Testis (tissue), 3 donors: Measurements from ENCODE around the gene NDE1. TPM values are rescaled to one million over a fixed set of nuclear protein-coding genes. Genes with fewer than 3 reads are reported as not detected.

Experiments used
- DNase-seq: peaks from one replicate; pipeline ENCODE4 v3.0.0-alpha.2; 2019
- H3K27ac ChIP-seq, 2 donors: fragments of 200-600 bp; sonication (generic); one replicate each; pipeline ENCODE4 v1.5.1; 2019
- H3K27me3 ChIP-seq: fragments of 200-600 bp; sonication (generic); one replicate; pipeline ENCODE4 v1.5.1; 2019
- H3K36me3 ChIP-seq: fragments of 200-600 bp; sonication (generic); one replicate; pipeline ENCODE4 v1.5.1; 2017; ENCODE audit warnings: low read depth; ENCODE audit errors: missing control alignments
- H3K4me1 ChIP-seq: fragments of 200-600 bp; sonication (generic); one replicate; pipeline ENCODE4 v1.5.1; 2019
- H3K4me3 ChIP-seq, 2 donors: fragments of 200-600 bp; sonication (generic); one replicate each; pipeline ENCODE4 v1.5.1; 2017 to 2019
- H3K9me3 ChIP-seq: fragments of 200-600 bp; sonication (generic); one replicate; pipeline ENCODE4 v1.5.1; 2017
- CTCF ChIP-seq, 3 experiments: fragments of 450-650 bp in 2 of 3; fragments of 200-600 bp in 1 of 3; sonication (generic) in 1 of 3; IDR thresholded peaks; one replicate each; pipeline ENCODE4 v1.5.1; 2016 to 2019; ENCODE audit warnings: antibody characterized with exemption in 3 of 3, mild to moderate bottlenecking in 2 of 3, moderate library complexity in 1 of 3
- POLR2A ChIP-seq: fragments of 450-650 bp; IDR thresholded peaks from one replicate; pipeline ENCODE4 v1.6.1; 2017; ENCODE audit warnings: antibody characterized with exemption, mild to moderate bottlenecking, moderate library complexity
- WGBS, 2 donors: methylation state at CpG; one replicate each; pipeline ENCODE4 v1.1.5; 2018; 5-methylcytosine and 5-hydroxymethylcytosine counted together
- intact Hi-C: fragments of 100-400 bp; cut with DNase I; formaldehyde crosslinking; loops from one replicate; pipeline ENCODE4 v1.15.1; 2023; ENCODE audit warnings: low total_unique reads
- polyA plus RNA-seq: library from polyadenylated mRNA; stranded (reverse); fragments of 350-450 nt; fragmentation: Illumina TruSeq; extraction: RNeasy Lipid Tissue Mini Kit (QIAGEN cat#74804); gene quantifications from one replicate; pipeline ENCODE4 v1.2.3, GENCODE V29; 2014; ENCODE audit warnings: low read depth, low replicate concordance; ENCODE audit not compliant: insufficient read depth
- total RNA-seq, 2 donors: library from RNA; depleted of rRNA; stranded (reverse); fragments of >200 nt; gene quantifications; one replicate each; pipeline ENCODE4 v1.2.3, GENCODE V29; 2016

Gene NDE1
- total and polyA plus RNA-seq, 3 donors from 2014 or later, result 45.2 to 84.3 (median 51.6) TPM

DNA sequence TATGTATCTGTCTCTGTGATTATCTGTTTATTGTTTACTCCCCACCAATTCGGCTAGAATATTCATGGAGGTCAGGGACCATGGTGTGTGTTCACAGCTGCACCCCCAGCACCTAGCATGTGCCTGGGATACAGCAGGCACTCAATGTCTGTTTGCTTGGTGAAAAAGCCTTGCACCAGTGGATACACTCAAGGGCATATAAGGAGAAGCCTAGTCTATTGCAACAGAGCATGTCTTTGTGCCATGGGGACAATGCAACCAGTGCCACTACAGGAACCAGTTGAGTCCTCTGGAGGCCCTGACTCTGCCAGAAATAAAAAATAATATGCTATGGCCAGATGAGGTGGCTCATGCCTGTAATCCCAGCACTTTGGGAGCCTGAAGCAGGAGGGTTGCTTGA is 93.6 kb downstream of the NDE1 start:
- Histone ChIP-seq H3K4me3 (no peak overlapping the region), H3K9me3 (no peaks in the 10 kb centered on the region), H3K36me3 (no peaks in the 10 kb centered on the region), H3K27me3 (no peaks in the 10 kb centered on the region), H3K4me1 (no peaks in the 10 kb centered on the region), H3K27ac (no peak overlapping the region)
- TF ChIP-seq POLR2A, result no peak
- no peak for TF ChIP-seq CTCF (IDR thresholded peaks at IDR 0.05)
- 37 to 64% methylated on average over 1 of the region's 1 CpG for WGBS, 2 donors
- DNase-seq, result peak; percentile 38
- intact Hi-C loops, result no loop called here

GRCh38 chr16:15746332-15746731 is 96.3 kb downstream of the NDE1 start:
- WGBS, 2 donors, result 77 to 96% methylated on average over 6 of the region's 6 CpGs
- no peaks in the 10 kb centered on the region for H3K27me3 ChIP-seq
- no peak overlapping the region for H3K4me3 ChIP-seq
- no peaks in the 10 kb centered on the region for H3K36me3 ChIP-seq
- no peak for TF ChIP-seq POLR2A
- no peak for TF ChIP-seq CTCF (IDR thresholded peaks at IDR 0.05)
- H3K9me3 ChIP-seq, result no peaks in the 10 kb centered on the region
- DNase-seq, result no peak
- intact Hi-C loops, result no loop called here
- no peaks in the 10 kb centered on the region for H3K4me1 ChIP-seq
- no peak overlapping the region for H3K27ac ChIP-seq

DNA sequence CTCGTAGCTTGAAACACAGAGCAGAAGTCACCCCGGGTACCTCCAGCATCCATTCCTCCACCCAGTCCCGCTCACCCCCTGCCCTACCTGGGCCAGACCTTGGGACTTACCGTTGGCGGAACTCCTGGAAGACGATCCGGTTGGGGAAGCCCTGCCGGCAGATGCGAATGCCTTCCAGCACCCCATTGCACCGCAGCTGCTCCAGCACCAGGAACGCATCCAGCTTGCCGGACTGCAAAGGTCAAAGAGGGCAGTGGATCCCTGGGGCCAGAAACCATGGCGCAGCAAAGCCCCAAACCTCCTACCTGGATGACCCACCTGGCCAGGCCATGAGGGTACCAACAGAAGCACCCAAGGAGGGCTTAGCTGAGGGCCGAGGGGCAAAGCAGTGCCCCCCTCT is 97.9 kb downstream of the NDE1 start:
- Histone ChIP-seq H3K4me1 (no peaks in the 10 kb centered on the region), H3K4me3 (no peak overlapping the region), H3K9me3 (no peaks in the 10 kb centered on the region), H3K27ac (no peak overlapping the region), H3K27me3 (no peaks in the 10 kb centered on the region), H3K36me3 (no peaks in the 10 kb centered on the region)
- intact Hi-C loops, result no loop called here
- TF ChIP-seq POLR2A (no peak), CTCF (IDR thresholded peaks at IDR 0.05) (no peak)
- WGBS, 2 donors, result 86 to 96% methylated on average over 6 to 14 of the region's 14 CpGs
- DNase-seq, result no peak

DNA sequence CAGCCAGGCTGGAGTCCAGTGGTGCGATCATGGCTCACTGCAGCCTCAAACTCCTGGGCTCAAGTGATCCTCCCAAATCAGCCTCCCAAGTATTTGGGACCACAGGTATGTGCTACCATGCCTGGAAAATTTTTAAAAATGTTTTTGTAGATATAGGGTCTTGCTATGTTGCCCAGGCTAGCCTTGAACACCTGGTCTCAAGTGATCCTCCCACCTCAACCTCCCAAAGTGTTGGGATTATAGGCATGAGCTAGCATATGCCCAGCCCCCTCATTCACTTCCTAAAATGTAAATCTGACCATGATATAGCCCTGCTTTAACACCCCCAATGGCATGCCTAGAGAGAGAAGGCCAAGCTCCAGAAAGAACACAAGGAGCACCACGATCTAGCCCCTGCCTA is 98.6 kb downstream of the NDE1 start:
- intact Hi-C loops, result no loop called here
- Histone ChIP-seq H3K27ac (no peak overlapping the region), H3K36me3 (no peaks in the 10 kb centered on the region), H3K9me3 (no peaks in the 10 kb centered on the region), H3K4me3 (no peak overlapping the region), H3K4me1 (no peaks in the 10 kb centered on the region), H3K27me3 (no peaks in the 10 kb centered on the region)
- no peak for TF ChIP-seq POLR2A
- TF ChIP-seq CTCF (IDR thresholded peaks at IDR 0.05), result no peak
- WGBS, 2 donors, result 97 to 99% methylated on average over 2 of the region's 2 CpGs
- DNase-seq, result no peak

DNA sequence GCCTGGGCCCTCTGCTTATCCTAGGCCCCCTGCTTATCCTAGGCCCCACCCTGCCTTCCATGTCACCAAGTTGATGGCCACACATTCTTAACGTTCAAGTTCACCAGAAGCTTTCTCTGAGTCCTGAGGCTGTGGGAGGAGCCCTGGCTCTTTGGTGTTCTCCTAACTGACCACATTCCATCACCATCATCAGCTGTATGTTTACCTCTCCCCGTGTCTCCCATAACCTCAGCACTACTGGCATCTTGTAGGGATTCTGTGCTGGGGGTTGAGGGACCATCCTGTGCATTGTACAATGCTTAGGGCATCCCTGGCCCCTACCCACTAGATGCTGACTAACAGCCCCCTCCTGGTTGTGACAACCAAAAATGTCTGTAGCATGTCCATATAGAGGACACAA is 99.3 kb downstream of the NDE1 start:
- Histone ChIP-seq H3K9me3 (no peaks in the 10 kb centered on the region), H3K36me3 (no peaks in the 10 kb centered on the region), H3K27ac (no peak overlapping the region), H3K4me1 (no peaks in the 10 kb centered on the region), H3K27me3 (no peaks in the 10 kb centered on the region), H3K4me3 (no peak overlapping the region)
- DNase-seq, result no peak
- intact Hi-C loops, result no loop called here
- TF ChIP-seq CTCF (IDR thresholded peaks at IDR 0.05) (no peak), POLR2A (no peak)
- 56 to 71% methylated on average over 2 of the region's 2 CpGs for WGBS, 2 donors
